ENCODE results near the gene HIVEP3. TPM values are rescaled to one million over a fixed set of nuclear protein-coding genes. Genes with fewer than 3 reads are reported as not detected.
A peak's percentile ranks its signal among the peaks of the same experiment; 100 is the strongest.

Gene HIVEP3
- total RNA-seq, 8 experiments from 2014 or later = 3.1 to 8.0 (median 4.6) TPM

- 85 to 100% (median 100%) methylated on average over 1 to 6 of the region's 27 CpGs; no CpG with 5 or more reads in 7 of the 10 experiments for WGBS, 10 experiments
- Histone ChIP-seq H3K27ac (no peak within 1 kb of the TSS), H3K4me3 (no peak within 1 kb of the TSS), H3K4me1 (replicated peaks in 1 of 2) (peaks cover 37 to 44% of the 10 kb centered on the region in 2 donors)
- in situ Hi-C loops (cut with MboI; ENCODE audit: low pct_unique_long_range_greater_than_20kb in 2 of 9, low sequenced_read_pairs in 9 of 9, unreplicated experiment in 9 of 9) = no loop called here
- peak in 7 of 8 experiments; percentile 20 to 52 (median 29) for ATAC-seq (replicated peaks in 6 of 8)
These were observed 434.1 kb downstream of the HIVEP3 start, which contains the start of gene EDN2 for GRCh38 chr1:41484402-41485241. EDN2 (minus strand) TSS chr1:41484683; CDS start chr1:41484601, 82 bp downstream.

GRCh38 chr1:41483960-41484401, 434.7 kb downstream of the HIVEP3 start:
- WGBS, 10 experiments = 40 to 93% (median 78%) methylated on average over 1 to 5 of the region's 9 CpGs; no CpG with 5 or more reads in 6 of the 10 experiments
- Histone ChIP-seq H3K4me3 (no peak overlapping the region), H3K4me1 (replicated peaks in 1 of 2) (peaks cover 33 to 42% of the 10 kb centered on the region in 2 donors), H3K27ac (no peak overlapping the region)
- in situ Hi-C loops (cut with MboI; ENCODE audit: low pct_unique_long_range_greater_than_20kb in 2 of 9, low sequenced_read_pairs in 9 of 9, unreplicated experiment in 9 of 9) = no loop called here
- ATAC-seq (replicated peaks in 6 of 8) = peak in 1 of 8 experiments; percentile 2

DNA sequence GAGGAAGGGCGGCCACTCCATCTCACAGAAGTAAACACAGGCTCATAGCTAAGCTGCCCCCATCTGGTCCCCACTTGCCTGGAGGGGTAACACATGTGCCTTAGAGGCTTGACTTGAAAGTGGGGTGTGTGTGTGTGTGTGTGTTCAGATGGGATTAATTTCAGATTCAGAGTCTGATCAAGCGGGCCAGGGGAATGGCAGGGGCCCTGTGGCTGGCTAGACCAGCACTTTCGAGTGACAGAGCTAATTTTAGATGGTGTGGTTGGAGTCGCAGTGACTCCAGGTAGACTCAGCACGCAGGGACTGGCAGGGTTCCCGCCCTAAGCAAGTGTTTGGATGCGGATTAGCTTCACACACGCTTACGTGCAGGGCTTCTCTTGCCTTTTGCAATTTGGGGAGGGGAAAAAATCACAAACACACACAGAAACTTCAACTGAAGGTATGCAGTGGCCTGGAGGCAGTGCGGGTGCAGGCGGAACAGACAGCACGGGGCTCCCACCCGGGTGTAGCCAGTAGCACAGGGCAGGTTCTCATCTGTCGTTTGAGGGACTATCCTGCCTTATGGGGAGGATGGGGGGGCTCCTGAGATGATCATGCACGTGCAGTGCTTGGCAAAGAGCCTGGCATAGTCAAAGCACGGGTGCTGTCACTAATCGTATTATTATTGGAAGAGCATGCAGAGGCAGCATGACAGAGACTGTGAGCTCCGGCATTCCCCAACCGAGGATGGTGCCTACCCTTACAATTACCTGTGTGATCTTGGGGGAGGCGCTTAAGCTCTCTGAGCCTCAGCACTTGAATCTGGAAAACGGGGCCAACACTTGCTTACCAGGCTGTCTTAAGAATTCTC, 435.5 kb downstream of the HIVEP3 start:
- in situ Hi-C loops (cut with MboI; ENCODE audit: low pct_unique_long_range_greater_than_20kb in 2 of 9, low sequenced_read_pairs in 9 of 9, unreplicated experiment in 9 of 9) = no loop called here
- Histone ChIP-seq H3K4me1 (replicated peaks in 1 of 2) (peaks cover 26 to 34% of the 10 kb centered on the region in 2 donors), H3K4me3 (no peak overlapping the region), H3K27ac (no peak overlapping the region)
- peak in 2 of 8 experiments; percentile 11 to 75 for ATAC-seq (replicated peaks in 6 of 8)
- WGBS, 10 experiments = 40 to 87% (median 83%) methylated on average over 1 to 19 of the region's 21 CpGs; no CpG with 5 or more reads in 2 of the 10 experiments

GRCh38 chr1:41482001-41482765, 436.5 kb downstream of the HIVEP3 start:
- Histone ChIP-seq H3K27ac (no peak overlapping the region), H3K4me3 (no peak overlapping the region), H3K4me1 (replicated peaks in 1 of 2) (peaks cover 15 to 27% of the 10 kb centered on the region in 2 donors)
- 60 to 100% (median 94%) methylated on average over 1 to 14 of the region's 18 CpGs; no CpG with 5 or more reads in 2 of the 10 experiments for WGBS, 10 experiments
- no peak for ATAC-seq (replicated peaks in 6 of 8)
- in situ Hi-C loops (cut with MboI; ENCODE audit: low pct_unique_long_range_greater_than_20kb in 2 of 9, low sequenced_read_pairs in 9 of 9, unreplicated experiment in 9 of 9) = no loop called here

- H3K4me3 ChIP-seq = no peak overlapping the region
- 60 to 100% (median 92%) methylated on average over 1 to 12 of the region's 15 CpGs; no CpG with 5 or more reads in 4 of the 10 experiments for WGBS, 10 experiments
- H3K27ac ChIP-seq = no peak overlapping the region
- H3K4me1 ChIP-seq (replicated peaks in 1 of 2) = peaks cover 6 to 22% of the 10 kb centered on the region in 2 donors
- no peak for ATAC-seq (replicated peaks in 6 of 8)
- in situ Hi-C loops (cut with MboI; ENCODE audit: low pct_unique_long_range_greater_than_20kb in 2 of 9, low sequenced_read_pairs in 9 of 9, unreplicated experiment in 9 of 9) = no loop called here
These were observed 437.5 kb downstream of the HIVEP3 start for GRCh38 chr1:41481109-41481775.

DNA sequence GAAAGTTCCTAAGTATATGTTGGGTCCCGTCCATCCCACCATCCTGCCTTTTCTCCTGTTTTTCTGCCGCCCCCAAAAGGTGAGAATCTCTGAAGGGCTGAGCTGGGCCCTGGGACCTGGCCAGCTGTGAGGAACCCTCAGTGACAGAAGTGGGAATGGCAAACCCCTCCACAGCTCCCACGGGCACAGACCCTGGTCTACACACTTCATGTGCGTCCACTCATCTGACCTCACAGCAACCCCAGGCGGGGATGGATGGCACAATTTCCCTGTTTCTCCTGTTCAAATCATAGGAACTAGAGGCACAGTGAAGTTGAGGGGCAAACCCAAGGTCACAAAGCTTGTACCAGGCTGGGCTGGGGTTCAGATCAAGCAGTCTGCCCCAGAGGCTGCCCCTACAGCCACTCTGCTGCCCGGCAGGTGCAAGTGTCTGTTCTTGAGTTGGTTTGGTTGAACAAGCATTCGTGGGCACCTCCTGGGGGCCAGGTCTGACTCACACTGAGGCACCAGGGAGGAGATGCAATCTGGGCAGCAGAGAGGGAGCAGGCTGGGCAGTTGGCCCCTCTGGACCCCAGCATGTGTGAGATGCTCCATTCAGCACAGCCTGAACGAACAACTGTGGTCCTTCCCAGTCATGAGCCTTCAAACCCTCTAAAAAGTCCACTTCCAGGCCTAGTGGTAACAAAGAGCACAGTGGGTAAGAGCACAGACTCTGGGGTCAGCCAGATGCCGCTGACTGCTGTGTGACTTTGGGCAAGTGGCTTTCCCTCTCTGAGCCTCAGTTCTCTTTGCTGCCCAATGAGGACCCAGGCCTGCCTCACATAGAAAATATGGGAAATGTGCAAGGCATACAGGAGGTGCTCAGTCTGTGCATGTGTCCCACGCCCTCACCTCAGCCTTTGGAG, 438.3 kb downstream of the HIVEP3 start:
- ATAC-seq (replicated peaks in 6 of 8) = no peak
- in situ Hi-C loops (cut with MboI; ENCODE audit: low pct_unique_long_range_greater_than_20kb in 2 of 9, low sequenced_read_pairs in 9 of 9, unreplicated experiment in 9 of 9) = no loop called here
- WGBS, 10 experiments = 78 to 100% (median 92%) methylated on average over 1 to 6 of the region's 10 CpGs
- no peak overlapping the region for H3K4me3 ChIP-seq
- peaks cover 0 to 14% of the 10 kb centered on the region in 2 donors for H3K4me1 ChIP-seq (replicated peaks in 1 of 2)
- no peak overlapping the region for H3K27ac ChIP-seq

GRCh38 chr1:41479808-41480160, 438.9 kb downstream of the HIVEP3 start:
- in situ Hi-C loops (cut with MboI; ENCODE audit: low pct_unique_long_range_greater_than_20kb in 2 of 9, low sequenced_read_pairs in 9 of 9, unreplicated experiment in 9 of 9) = no loop called here
- Histone ChIP-seq H3K27ac (no peak overlapping the region), H3K4me1 (replicated peaks in 1 of 2) (peaks cover 2 to 18% of the 10 kb centered on the region in 2 donors), H3K4me3 (no peak overlapping the region)
- no peak for ATAC-seq (replicated peaks in 6 of 8)
- WGBS, 10 experiments = 40 to 92% (median 80%) methylated on average over 1 to 3 of the region's 3 CpGs; no CpG with 5 or more reads in 3 of the 10 experiments

DNA sequence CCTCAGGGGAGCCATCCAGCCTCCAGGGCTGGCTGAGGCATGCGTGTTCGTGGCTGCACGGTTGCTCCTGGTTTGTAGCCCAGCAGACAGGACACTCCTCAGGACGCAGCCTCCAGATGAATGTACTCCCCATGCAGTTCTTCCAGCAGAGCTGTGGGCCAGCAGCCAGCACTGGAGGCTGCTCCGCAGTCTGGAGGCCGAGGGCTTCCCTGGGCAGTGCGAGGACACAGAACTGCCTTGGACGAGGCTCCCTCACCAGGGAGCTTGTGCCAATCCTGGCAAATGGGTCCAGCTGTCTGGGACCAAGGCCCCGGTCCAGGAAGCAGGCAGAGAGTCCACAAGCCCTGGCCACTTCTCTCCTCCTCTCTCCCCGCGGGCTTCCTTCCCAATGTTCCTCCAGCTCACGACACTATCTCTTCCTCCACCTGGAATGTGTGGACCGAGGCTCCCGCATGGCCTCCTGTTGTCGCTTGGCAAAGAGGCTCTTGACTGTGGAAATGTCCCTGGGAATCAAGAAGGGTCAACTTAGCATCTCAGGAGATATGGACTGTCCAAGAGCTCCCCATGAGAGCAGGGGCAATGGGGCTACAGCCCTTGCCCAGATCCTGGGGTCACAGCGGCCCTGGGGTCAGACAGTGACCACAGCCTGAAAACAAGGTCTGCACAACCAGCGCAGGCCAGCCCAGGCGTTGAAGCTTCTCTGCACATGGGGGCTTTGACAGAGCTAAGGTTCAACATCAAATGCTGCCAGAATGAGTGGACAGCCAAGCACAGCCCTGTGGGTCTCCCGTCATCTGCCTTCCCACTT, 439.5 kb downstream of the HIVEP3 start:
- in situ Hi-C loops (cut with MboI; ENCODE audit: low pct_unique_long_range_greater_than_20kb in 2 of 9, low sequenced_read_pairs in 9 of 9, unreplicated experiment in 9 of 9) = no loop called here
- Histone ChIP-seq H3K4me3 (no peak overlapping the region), H3K4me1 (replicated peaks in 1 of 2) (peaks cover 3 to 23% of the 10 kb centered on the region in 2 donors), H3K27ac (no peak overlapping the region)
- WGBS, 10 experiments = 57 to 100% (median 86%) methylated on average over 2 to 18 of the region's 19 CpGs; no CpG with 5 or more reads in 4 of the 10 experiments
- ATAC-seq (replicated peaks in 6 of 8) = peak in 2 of 8 experiments; percentile 16 to 19

DNA sequence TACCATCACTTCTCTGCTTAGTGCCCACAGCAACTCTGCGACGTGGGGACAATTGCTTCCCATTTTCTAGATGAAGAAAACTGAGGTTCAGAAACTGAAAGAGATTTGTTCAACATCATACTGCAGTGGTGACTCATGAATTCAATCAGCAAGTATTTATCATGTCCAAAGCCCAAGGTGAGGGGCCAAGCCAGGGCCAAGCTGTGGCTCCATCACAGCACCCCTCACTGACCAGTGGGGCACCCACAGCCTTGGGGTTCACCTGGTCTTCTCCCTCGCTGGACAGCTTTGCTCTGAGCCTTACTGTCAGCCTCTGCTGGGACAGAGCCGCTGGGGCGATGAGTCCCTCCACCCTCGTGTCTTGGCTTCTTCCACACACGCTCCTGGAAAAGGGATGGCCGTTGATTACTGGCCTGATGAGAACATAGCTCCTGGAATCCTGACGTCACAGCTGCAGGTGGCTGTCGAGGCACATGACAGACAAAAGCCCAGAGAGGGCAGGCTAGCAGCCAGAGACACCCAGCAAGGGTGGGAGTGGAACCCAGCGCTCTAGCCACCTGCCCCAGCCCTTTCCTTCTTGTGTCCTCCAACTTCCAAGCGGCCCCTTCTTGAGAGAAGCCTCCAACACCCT, 440.5 kb downstream of the HIVEP3 start:
- peaks cover 3 to 22% of the 10 kb centered on the region in 2 donors for H3K4me1 ChIP-seq (replicated peaks in 1 of 2)
- in situ Hi-C loops (cut with MboI; ENCODE audit: low pct_unique_long_range_greater_than_20kb in 2 of 9, low sequenced_read_pairs in 9 of 9, unreplicated experiment in 9 of 9) = no loop called here
- ATAC-seq (replicated peaks in 6 of 8) = no peak
- H3K27ac ChIP-seq = no peak overlapping the region
- H3K4me3 ChIP-seq = no peak overlapping the region
- 20 to 90% (median 80%) methylated on average over 4 to 8 of the region's 12 CpGs; no CpG with 5 or more reads in 4 of the 10 experiments for WGBS, 10 experiments

- peak in 3 of 8 experiments; percentile 21 to 44 (median 32) for ATAC-seq (replicated peaks in 6 of 8)
- Histone ChIP-seq H3K4me1 (replicated peaks in 1 of 2) (peaks cover 3 to 18% of the 10 kb centered on the region in 2 donors), H3K4me3 (no peak overlapping the region), H3K27ac (no peak overlapping the region)
- WGBS, 10 experiments = 73 to 86% (median 83%) methylated on average over 1 to 7 of the region's 11 CpGs; no CpG with 5 or more reads in 6 of the 10 experiments
- in situ Hi-C loops (cut with MboI; ENCODE audit: low pct_unique_long_range_greater_than_20kb in 2 of 9, low sequenced_read_pairs in 9 of 9, unreplicated experiment in 9 of 9) = no loop called here
These were observed 441.8 kb downstream of the HIVEP3 start for GRCh38 chr1:41476807-41477361.
